ENCODE measurements around the gene SERPINA1. TPM values are rescaled to one million over a fixed set of nuclear protein-coding genes. Genes with fewer than 3 reads are reported as not detected.

The SERPINA1 gene
- not detected for polyA plus RNA-seq (2012; ENCODE audit: insufficient read length, low read depth)

DNA sequence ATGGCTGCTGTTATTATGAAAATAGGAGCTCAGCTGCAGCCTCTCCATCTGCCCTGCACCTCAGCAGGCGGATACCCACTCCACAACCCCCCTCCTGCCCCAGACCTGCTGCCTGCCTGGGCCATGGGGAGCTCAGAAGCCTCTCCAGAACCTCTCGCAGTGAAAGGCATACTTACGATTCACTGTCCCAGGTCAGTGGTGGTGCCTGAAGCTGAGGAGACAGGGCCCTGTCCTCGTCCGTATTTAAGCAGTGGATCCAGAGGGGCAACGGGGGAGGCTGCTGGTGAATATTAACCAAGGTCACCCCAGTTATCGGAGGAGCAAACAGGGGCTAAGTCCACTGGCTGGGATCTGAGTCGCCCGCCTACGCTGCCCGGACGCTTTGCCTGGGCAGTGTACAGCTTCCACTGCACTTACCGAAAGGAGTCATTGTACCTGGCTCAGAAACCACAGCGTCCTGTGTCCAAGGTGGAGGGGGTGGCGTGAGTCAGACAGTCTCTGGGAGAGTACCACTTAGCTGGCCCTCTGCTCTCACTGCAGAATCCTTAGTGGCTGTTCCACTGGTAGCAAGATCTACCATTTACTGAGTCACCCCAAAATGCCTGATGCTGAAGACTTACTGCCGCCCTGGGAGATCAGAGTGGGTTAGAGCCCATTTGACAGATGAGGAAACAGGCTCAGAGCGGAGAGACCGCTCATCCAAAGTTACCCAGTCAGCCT lies at the start of gene SERPINA1:
Gene SERPINA1, minus strand, starts transcription at position 219 of the 720 bp plus-strand sequence. CDS start 5,365 bp downstream, outside the sequence.
- TF ChIP-seq POLR2AphosphoS5 (IDR thresholded peaks at IDR 0.05; ENCODE audit: low read depth, low read length) (no peak), SIN3A (IDR thresholded peaks at IDR 0.05; ENCODE audit: borderline replicate concordance, insufficient read depth, low read length) (no peak), TAF1 (IDR thresholded peaks at IDR 0.05; ENCODE audit: borderline replicate concordance, insufficient read depth, low read length) (no peak), REST (IDR thresholded peaks at IDR 0.05; ENCODE audit: insufficient read depth in 1 of 2, low read depth in 2 of 2, low read length in 2 of 2) (no peak), FOXP2 (optimal IDR thresholded peaks at IDR 0.05; ENCODE audit: borderline replicate concordance, extremely low read depth, extremely low read length, insufficient read depth) (no peak)

- no peak for TF ChIP-seq TAF1 (IDR thresholded peaks at IDR 0.05; ENCODE audit: borderline replicate concordance, insufficient read depth, low read length)
- TF ChIP-seq FOXP2 (optimal IDR thresholded peaks at IDR 0.05; ENCODE audit: borderline replicate concordance, extremely low read depth, extremely low read length, insufficient read depth), result no peak
- TF ChIP-seq SIN3A (IDR thresholded peaks at IDR 0.05; ENCODE audit: borderline replicate concordance, insufficient read depth, low read length), result no peak
- no peak for TF ChIP-seq REST (IDR thresholded peaks at IDR 0.05; ENCODE audit: insufficient read depth in 1 of 2, low read depth in 2 of 2, low read length in 2 of 2)
- TF ChIP-seq POLR2AphosphoS5 (IDR thresholded peaks at IDR 0.05; ENCODE audit: low read depth, low read length), result no peak
Measured at GRCh38 chr14:94428610-94429009, 40.2 kb upstream of the SERPINA1 start.

DNA sequence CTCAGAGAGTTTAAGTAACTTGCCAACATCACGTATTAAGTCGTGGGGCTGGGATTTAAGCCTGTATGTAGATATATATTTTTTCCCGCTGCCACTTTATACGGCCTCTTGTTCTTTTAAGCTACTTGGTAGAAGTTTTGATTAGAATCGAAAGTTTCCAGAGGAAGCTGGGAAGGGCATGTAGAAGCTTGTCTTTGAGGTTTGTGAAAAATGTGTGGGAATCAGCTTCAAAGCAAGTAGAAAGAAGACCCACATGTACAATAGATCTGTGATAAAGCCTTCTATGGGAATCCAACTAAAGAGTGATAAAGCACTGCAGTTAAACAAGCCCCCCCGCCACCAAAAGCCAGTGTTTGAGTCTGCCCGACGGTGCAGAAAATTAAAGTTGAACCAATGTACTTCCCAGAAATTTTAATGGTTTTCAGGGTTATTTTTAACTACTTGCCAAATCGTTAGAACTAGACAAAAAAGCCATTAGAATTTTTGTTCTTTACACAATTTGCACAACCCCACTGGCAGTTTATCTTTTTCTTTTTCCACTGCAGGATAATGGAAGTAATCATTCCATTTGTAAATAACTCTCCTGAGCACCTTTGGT lies 38.7 kb upstream of the SERPINA1 start:
- TF ChIP-seq FOXP2 (optimal IDR thresholded peaks at IDR 0.05; ENCODE audit: borderline replicate concordance, extremely low read depth, extremely low read length, insufficient read depth) (no peak), SIN3A (IDR thresholded peaks at IDR 0.05; ENCODE audit: borderline replicate concordance, insufficient read depth, low read length) (no peak), REST (IDR thresholded peaks at IDR 0.05; ENCODE audit: insufficient read depth in 1 of 2, low read depth in 2 of 2, low read length in 2 of 2) (no peak), POLR2AphosphoS5 (IDR thresholded peaks at IDR 0.05; ENCODE audit: low read depth, low read length) (no peak), TAF1 (IDR thresholded peaks at IDR 0.05; ENCODE audit: borderline replicate concordance, insufficient read depth, low read length) (no peak)

- TF ChIP-seq SIN3A (IDR thresholded peaks at IDR 0.05; ENCODE audit: borderline replicate concordance, insufficient read depth, low read length) (no peak), REST (IDR thresholded peaks at IDR 0.05; ENCODE audit: insufficient read depth in 1 of 2, low read depth in 2 of 2, low read length in 2 of 2) (no peak), POLR2AphosphoS5 (IDR thresholded peaks at IDR 0.05; ENCODE audit: low read depth, low read length) (no peak), TAF1 (IDR thresholded peaks at IDR 0.05; ENCODE audit: borderline replicate concordance, insufficient read depth, low read length) (no peak), FOXP2 (optimal IDR thresholded peaks at IDR 0.05; ENCODE audit: borderline replicate concordance, extremely low read depth, extremely low read length, insufficient read depth) (no peak)
Measured at GRCh38 chr14:94426526-94426925, 38.1 kb upstream of the SERPINA1 start.

Data from PFSK-1 (cell line).